ENCODE measurements around the gene SLC2A14. TPM values are rescaled to one million over a fixed set of nuclear protein-coding genes. Genes with fewer than 3 reads are reported as not detected.

The SLC2A14 gene
- total RNA-seq, 1 experiment from 2014 or later, result not detected

Small RNAs within 50 kb of the gene (small RNA-seq; reads per million reads assigned to genes)
- gene RF00019, result not detected

Other genes with a start within 250 kb of the SLC2A14 start
- gene APOBEC1, start 207.0 kb downstream of the SLC2A14 start, total RNA-seq (2014; rRNA removed; shearing (Covaris generic)), result 0.10 and 0.48 TPM in 2 replicates
- gene GDF3, start 177.1 kb downstream of the SLC2A14 start, total RNA-seq (2014; rRNA removed; shearing (Covaris generic)), result not detected in 2 replicates
- gene DPPA3, start 161.5 kb downstream of the SLC2A14 start, total RNA-seq (2014; rRNA removed; shearing (Covaris generic)), result not detected in 2 replicates
- not detected in 2 replicates for gene CLEC4C, start 125.5 kb downstream of the SLC2A14 start, total RNA-seq (2014; rRNA removed; shearing (Covaris generic))
- not detected in 2 replicates for gene NANOGNB, start 107.7 kb downstream of the SLC2A14 start, total RNA-seq (2014; rRNA removed; shearing (Covaris generic))
- not detected in 2 replicates for gene NANOG, start 83.5 kb downstream of the SLC2A14 start, total RNA-seq (2014; rRNA removed; shearing (Covaris generic))
- gene SLC2A3, start 63.3 kb upstream of the SLC2A14 start, total RNA-seq (2014; rRNA removed; shearing (Covaris generic)), result not detected in 2 replicates
- gene FOXJ2, start 159.8 kb upstream of the SLC2A14 start, total RNA-seq (2014; rRNA removed; shearing (Covaris generic)), result 4.8 and 6.3 TPM in 2 replicates
- gene C3AR1, start 193.4 kb upstream of the SLC2A14 start, total RNA-seq (2014; rRNA removed; shearing (Covaris generic)), result not detected in 2 replicates
- 28.7 and 31.1 TPM in 2 replicates for gene NECAP1, start 209.4 kb upstream of the SLC2A14 start, total RNA-seq (2014; rRNA removed; shearing (Covaris generic))